H1 (cell line): ENCODE measurements around the gene MYLK. TPM values are rescaled to one million over a fixed set of nuclear protein-coding genes. Genes with fewer than 3 reads are reported as not detected.

Experiments
- CTCF ChIA-PET: fragments of 300-600 bp; sonication (Branson Sonifier 250); formaldehyde crosslinking; loops from one replicate; lab custom pipeline; 2021; ENCODE audit not compliant: partially characterized antibody; lab: Charles Lee
- POLR2A ChIA-PET: fragments of 300-600 bp; sonication (Branson Sonifier 250); formaldehyde crosslinking; loops from one replicate; lab custom pipeline; 2021; ENCODE audit warnings: inconsistent platforms; ENCODE audit not compliant: partially characterized antibody; lab: Charles Lee
- DNase-seq, 2 experiments: peaks; one replicate each; pipeline versions ENCODE4 v3.0.0 to v3.0.0-alpha.2; 2010 to 2022; ENCODE audit warnings: low spot score in 2 of 2, low read depth in 1 of 2, mixed read lengths in 1 of 2
- FAIRE-seq: peaks from 2 replicates; lab custom pipeline; 2011; peaks lifted over from hg19 to GRCh38; lab: Jason Lieb, UNC
- H2AFZ ChIP-seq: 2 replicates; pipeline ENCODE4 v1.8.1; 2012; ENCODE audit warnings: low read length, inconsistent platforms
- H2AK5ac ChIP-seq: 2 replicates; pipeline ENCODE4 v1.6.1; 2013; ENCODE audit warnings: low read depth, low read length
- H2BK120ac ChIP-seq: replicated peaks from 2 replicates; pipeline ENCODE3; 2013; ENCODE audit warnings: low read depth, low read length, inconsistent platforms
- H2BK12ac ChIP-seq: 2 replicates; pipeline ENCODE4 v1.6.1; 2013; ENCODE audit warnings: low read depth, low read length
- H2BK15ac ChIP-seq: 2 replicates; pipeline ENCODE4 v1.6.1; 2013; ENCODE audit warnings: low read length
- H2BK20ac ChIP-seq: 2 replicates; pipeline ENCODE4 v1.6.1; 2013; ENCODE audit warnings: low read length
- H2BK5ac ChIP-seq: 2 replicates; pipeline ENCODE4 v1.6.1; 2013; ENCODE audit warnings: low read depth, low read length
- H3K14ac ChIP-seq: 2 replicates; pipeline ENCODE4 v1.6.1; 2013; ENCODE audit warnings: inconsistent platforms; ENCODE audit not compliant: insufficient read length
- H3K18ac ChIP-seq: 2 replicates; pipeline ENCODE4 v1.6.1; 2013; ENCODE audit warnings: low read length; ENCODE audit errors: extremely low read depth
- H3K23ac ChIP-seq: 2 replicates; pipeline ENCODE4 v1.6.1; 2013; ENCODE audit warnings: inconsistent platforms; ENCODE audit not compliant: insufficient read length
- H3K23me2 ChIP-seq: 2 replicates; pipeline ENCODE4 v1.6.1; 2013; ENCODE audit warnings: low read depth, low read length
- H3K27ac ChIP-seq: 2 replicates; pipeline ENCODE4 v1.6.1; 2011; ENCODE audit warnings: low read depth, low read length, inconsistent platforms
- H3K27me3 ChIP-seq, 4 experiments: replicated peaks in 1 of 4; 1 replicate in 1 of 4; 2 replicates in 3 of 4; pipeline versions ENCODE4 v1.6.1 to v1.8.1; 2011 to 2013; ENCODE audit warnings: low read length in 3 of 4, mild to moderate bottlenecking in 3 of 4, inconsistent platforms in 2 of 4, mixed read lengths in 2 of 4, moderate library complexity in 1 of 4; ENCODE audit not compliant: control insufficient read depth in 3 of 4, insufficient read depth in 3 of 4; ENCODE audit errors: extremely low read depth in 1 of 4
- H3K36me3 ChIP-seq, 4 experiments: 2 replicates each; pipeline versions ENCODE4 v1.6.1 to v1.8.1; 2011 to 2013; ENCODE audit warnings: mild to moderate bottlenecking in 4 of 4, low read length in 3 of 4, moderate library complexity in 2 of 4, control low read depth in 1 of 4, inconsistent platforms in 1 of 4; ENCODE audit not compliant: insufficient read depth in 4 of 4, control insufficient read depth in 2 of 4
- H3K4ac ChIP-seq: replicated peaks from 2 replicates; pipeline ENCODE3; 2013; ENCODE audit warnings: low read length, low read depth, mixed read lengths, inconsistent platforms; ENCODE audit not compliant: insufficient read length
- H3K4me1 ChIP-seq, 4 experiments: replicated peaks in 1 of 4; 1 replicate in 1 of 4; 2 replicates in 3 of 4; pipeline versions ENCODE4 v1.6.1 to v1.8.1; 2011 to 2013; ENCODE audit warnings: low read length in 3 of 4, inconsistent platforms in 2 of 4, mixed read lengths in 1 of 4; ENCODE audit not compliant: insufficient read depth in 4 of 4, control insufficient read depth in 3 of 4
- H3K4me2 ChIP-seq, 2 experiments: 2 replicates each; pipeline versions ENCODE4 v1.6.1 to v1.8.1; 2011 to 2013; ENCODE audit warnings: low read depth in 2 of 2, low read length in 2 of 2, control low read depth in 1 of 2, inconsistent platforms in 1 of 2, mild to moderate bottlenecking in 1 of 2; ENCODE audit not compliant: insufficient read depth in 1 of 2
- H3K4me3 ChIP-seq, 4 experiments: fragments of 200-600, 300-600 bp in 1 of 4; sonication (generic), shearing (Covaris generic), sonication (Bioruptor Twin) in 1 of 4; 2 replicates each; pipeline versions ENCODE4 v1.5.1 to v1.8.1; 2011 to 2016; ENCODE audit warnings: low read length in 4 of 4, low read depth in 3 of 4, control low read depth in 2 of 4, inconsistent platforms in 2 of 4, mild to moderate bottlenecking in 2 of 4, mixed read lengths in 1 of 4, moderate library complexity in 1 of 4; ENCODE audit not compliant: insufficient read depth in 2 of 4; ENCODE audit errors: extremely low read depth in 1 of 4
- H3K56ac ChIP-seq: replicated peaks from 2 replicates; pipeline ENCODE3; 2013; ENCODE audit warnings: low read depth, mild to moderate bottlenecking, mixed read lengths, low read length, inconsistent platforms; ENCODE audit not compliant: insufficient read length
- H3K79me1 ChIP-seq: 2 replicates; pipeline ENCODE4 v1.6.1; 2013; ENCODE audit warnings: low read depth, low read length, control low read depth
- H3K79me2 ChIP-seq, 2 experiments: 2 replicates each; pipeline versions ENCODE4 v1.6.1 to v1.8.1; 2012 to 2013; ENCODE audit warnings: low read length in 2 of 2, mild to moderate bottlenecking in 2 of 2, inconsistent platforms in 1 of 2; ENCODE audit not compliant: insufficient read depth in 2 of 2, control insufficient read depth in 1 of 2
- H3K9ac ChIP-seq, 4 experiments: replicated peaks in 1 of 4; 1 replicate in 1 of 4; 2 replicates in 3 of 4; pipeline versions ENCODE4 v1.6.1 to v1.8.1; 2011 to 2013; ENCODE audit warnings: low read depth in 3 of 4, low read length in 3 of 4, control low read depth in 2 of 4, mild to moderate bottlenecking in 2 of 4, moderate library complexity in 2 of 4, inconsistent platforms in 1 of 4; ENCODE audit errors: extremely low read depth in 1 of 4
- H3K9me3 ChIP-seq, 2 experiments: 2 replicates each; pipeline versions ENCODE4 v1.6.1 to v1.8.1; 2012 to 2013; ENCODE audit warnings: mild to moderate bottlenecking in 2 of 2, moderate library complexity in 2 of 2, control low read depth in 1 of 2, inconsistent platforms in 1 of 2, low read depth in 1 of 2, low read length in 1 of 2, mixed read lengths in 1 of 2; ENCODE audit not compliant: insufficient read depth in 2 of 2
- H4K20me1 ChIP-seq, 2 experiments: replicated peaks in 1 of 2; 2 replicates each; pipeline versions ENCODE3 to v1.8.1; 2011 to 2013; ENCODE audit warnings: inconsistent platforms in 2 of 2, low read length in 2 of 2, mild to moderate bottlenecking in 1 of 2; ENCODE audit not compliant: insufficient read depth in 2 of 2, control insufficient read depth in 1 of 2
- H4K5ac ChIP-seq: 2 replicates; pipeline ENCODE4 v1.6.1; 2013; ENCODE audit warnings: low read length, low read depth, mixed read lengths, inconsistent platforms; ENCODE audit not compliant: insufficient read length
- H4K8ac ChIP-seq: 2 replicates; pipeline ENCODE4 v1.8.0; 2013; ENCODE audit warnings: mild to moderate bottlenecking, moderate library complexity, low read length, inconsistent platforms; ENCODE audit not compliant: insufficient read depth; ENCODE audit errors: extremely low read depth
- H4K91ac ChIP-seq: replicated peaks from 2 replicates; pipeline ENCODE3; 2013; ENCODE audit warnings: low read length, mixed read lengths, inconsistent platforms; ENCODE audit not compliant: insufficient read length
- CEBPB ChIP-seq: IDR thresholded peaks from 2 replicates; pipeline ENCODE4 v1.6.1; 2012; ENCODE audit warnings: low read depth, low read length
- CHD2 ChIP-seq: IDR thresholded peaks from 2 replicates; pipeline ENCODE4 v1.6.1; 2012; ENCODE audit warnings: low read length, improper control_type of control experiment
- EGR1 ChIP-seq: IDR thresholded peaks from 2 replicates; pipeline ENCODE4 v1.6.1; 2011; ENCODE audit warnings: low read depth, low read length, borderline replicate concordance
- EZH2 ChIP-seq: fragments of 200-600 bp; sonication (generic); IDR thresholded peaks from 2 replicates; pipeline ENCODE4 v1.7.1; 2012; ENCODE audit warnings: low read depth, mild to moderate bottlenecking, moderate library complexity, low read length, inconsistent platforms; ENCODE audit not compliant: severe bottlenecking
- HDAC6 ChIP-seq: IDR thresholded peaks from one replicate; pipeline ENCODE4 v1.7.1; 2012; ENCODE audit warnings: low read depth, mild to moderate bottlenecking, inconsistent platforms, low read length, moderate library complexity
- MAFK ChIP-seq: IDR thresholded peaks from 2 replicates; pipeline ENCODE4 v1.6.1; 2012; ENCODE audit warnings: low read depth, mild to moderate bottlenecking, improper control_type of control experiment, low read length
- MAX ChIP-seq: IDR thresholded peaks from 2 replicates; pipeline ENCODE4 v1.6.1; 2012; ENCODE audit warnings: inconsistent platforms
- RBBP5 ChIP-seq: IDR thresholded peaks from 2 replicates; pipeline ENCODE4 v1.7.1; 2012; ENCODE audit warnings: low read depth, mild to moderate bottlenecking, inconsistent platforms, low read length, moderate library complexity, borderline replicate concordance
- RNF2 ChIP-seq: fragments of 200-900, 300-1000 bp; sonication (generic); IDR thresholded peaks from 2 replicates; pipeline ENCODE4 v1.7.1; 2016; ENCODE audit warnings: borderline replicate concordance, low read depth, mild to moderate bottlenecking, antibody characterized with exemption, low read length; ENCODE audit not compliant: poor library complexity, severe bottlenecking; ENCODE audit errors: missing control alignments
- SIN3A ChIP-seq, 2 experiments: IDR thresholded peaks in 1 of 2; conservative IDR thresholded peaks in 1 of 2; 2 replicates each; pipeline ENCODE4 v1.6.1; 2011 to 2012; ENCODE audit warnings: low read length in 2 of 2, improper control_type of control experiment in 1 of 2, low read depth in 1 of 2, mild to moderate bottlenecking in 1 of 2
- SP1 ChIP-seq: IDR thresholded peaks from 2 replicates; pipeline ENCODE4 v1.6.1; 2011; ENCODE audit warnings: low read depth, low read length
- SP2 ChIP-seq: IDR thresholded peaks from 2 replicates; pipeline ENCODE4 v1.6.1; 2012; ENCODE audit warnings: mild to moderate bottlenecking, low read length, inconsistent platforms
- TAF7 ChIP-seq: optimal IDR thresholded peaks from 2 replicates; pipeline ENCODE3; 2011; ENCODE audit warnings: low read depth, mild to moderate bottlenecking, inconsistent platforms, low read length, moderate library complexity, borderline replicate concordance
- TEAD4 ChIP-seq: IDR thresholded peaks from 2 replicates; pipeline ENCODE4 v1.6.1; 2012; ENCODE audit warnings: low read depth, low read length, inconsistent platforms, mixed read lengths
- WGBS, 2 experiments: shearing (Covaris generic) in 1 of 2; methylation state at CpG; one replicate each; pipeline versions ENCODE4 v1.1.6 to v1.1.7; 2013 to 2015; ENCODE audit warnings: low lambda C conversion rate in 2 of 2, mixed read lengths in 2 of 2, inconsistent platforms in 1 of 2, low coverage in 1 of 2, missing lambda C conversion rate in 1 of 2; ENCODE audit not compliant: insufficient replicate concordance in 2 of 2, insufficient coverage in 1 of 2, insufficient read length in 1 of 2; ENCODE audit errors: extremely low coverage in 1 of 2, missing lambda C conversion rate in 1 of 2; 5-methylcytosine and 5-hydroxymethylcytosine counted together
- polyA plus RNA-seq, 7 experiments: library from polyadenylated mRNA; depleted of rRNA in 3 of 7; stranded (reverse) in 5 of 7; unstranded in 2 of 7; fragments of >200 nt in 5 of 7; fragments of 200-250 nt in 2 of 7; gene quantifications; 1 replicate in 5 of 7; 2 replicates in 1 of 7; 4 replicates in 1 of 7; pipeline versions ENCODE4 v1.2.1 to v1.2.3, GENCODE V29; 2011 to 2013; ENCODE audit warnings: missing spikeins in 2 of 7, mixed read lengths in 2 of 7
- total RNA-seq: library from RNA; stranded (reverse); fragmentation: NEBNext Ultra II Directional; extraction: Animal tissue kit (Norgen Biotek cat#: 25700); gene quantifications from 2 replicates; pipeline ENCODE4 v1.2.1, GENCODE V29; 2021

The MYLK gene
- total and polyA plus RNA-seq, 2 of the 8 experiments (the other 6 are each of a cell fraction or from before 2014, with no cell fraction given) = 11.6 to 21.3 TPM

GRCh38 chr3:123682302-123682701, 201.8 kb downstream of the MYLK start:
- Histone ChIP-seq H2AFZ (no peak overlapping the region), H2BK15ac (no peak overlapping the region), H2BK20ac (no peak overlapping the region), H2AK5ac (no peak overlapping the region), H3K23ac (no peak overlapping the region), H3K79me1 (no peaks in the 10 kb centered on the region), H3K4me1 (peaks cover 0 to 7% (median 2%) of the 10 kb centered on the region in 4 experiments; a peak in 2 of 7 replicates), H2BK5ac (no peak overlapping the region), H3K23me2 (no peaks in the 10 kb centered on the region), H2BK12ac (no peak overlapping the region), H3K4ac (no peak overlapping the region), H3K14ac (no peak overlapping the region), H3K4me3 (no peak overlapping the region), H3K27me3 (no peaks in the 10 kb centered on the region), H3K4me2 (no peak overlapping the region), H4K20me1 (no peaks in the 10 kb centered on the region), H3K36me3 (peaks cover 0 to 3% (median 0%) of the 10 kb centered on the region in 4 experiments; a peak in 1 of 8 replicates), H2BK120ac (no peak overlapping the region), H3K9me3 (no peaks in the 10 kb centered on the region; a peak in 1 of 4 replicates), H3K9ac (no peak overlapping the region), H3K27ac (no peak overlapping the region), H4K5ac (no peak overlapping the region), H3K18ac (no peak overlapping the region), H3K56ac (no peak overlapping the region), H3K79me2 (no peaks in the 10 kb centered on the region), H4K8ac (no peak overlapping the region), H4K91ac (no peak overlapping the region)
- ChIA-PET CTCF (interaction anchor here (1.2 to 51.6 kb wide), 6 partner anchors 9 to 41 kb away, joined by 5 to 1463 read pairs (median 10); no protein-coding TSS in a partner anchor), POLR2A (no interaction called here)
- no peak for FAIRE-seq
- WGBS, 2 experiments = 95% methylated on average over 6 of the region's 6 CpGs; no CpG with 5 or more reads in 1 of the 2 experiments
- no peak for DNase-seq
- TF ChIP-seq CEBPB = no peak
- no peak for TF ChIP-seq CHD2
- no peak for TF ChIP-seq RBBP5
- no peak for TF ChIP-seq MAX
- no peak for TF ChIP-seq EGR1
- no peak for TF ChIP-seq SP2
- TF ChIP-seq MAFK = no peak
- TF ChIP-seq TEAD4 = no peak
- no peak for TF ChIP-seq RNF2
- no peak for TF ChIP-seq SP1
- no peak for TF ChIP-seq SIN3A (conservative IDR thresholded peaks at IDR 0.05 in 1 of 2, IDR thresholded peaks at IDR 0.05 in 1 of 2; ENCODE audit: low read depth in 1 of 2, low read length in 2 of 2)
- no peak for TF ChIP-seq TAF7
- TF ChIP-seq HDAC6 = no peak
- no peak for TF ChIP-seq EZH2
